Hippocampal formation (tissue), 2 donors: Measurements from ENCODE around the gene NBAS.
A peak's percentile ranks its signal among the peaks of the same experiment; 100 is the strongest.

Source experiments
- DNase-seq, 2 donors: peaks; one replicate each; lab custom pipeline; 2025; lab: John Stamatoyannopoulos, UW

The NBAS gene

DNA sequence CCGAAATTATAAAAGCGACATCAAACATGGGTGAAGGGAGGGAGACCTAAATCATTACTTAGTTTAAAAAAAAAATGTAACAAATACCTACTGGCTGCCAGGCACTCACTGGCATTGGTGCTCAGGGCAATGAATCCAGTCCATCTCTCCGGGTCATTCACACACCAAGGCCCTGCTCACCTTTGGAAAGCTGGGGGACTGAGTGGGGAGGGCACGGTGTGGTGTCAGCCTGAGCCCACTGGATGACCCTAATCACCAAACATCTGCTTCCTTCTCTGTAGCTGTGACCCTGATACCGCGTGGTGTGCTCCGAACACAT, 30.2 kb upstream of the NBAS start:
- DNase-seq, result no peak

- DNase-seq, result peak; percentile 9 to 21
Measured at GRCh38 chr2:15588329-15588919, 27.3 kb upstream of the NBAS start.

DNA sequence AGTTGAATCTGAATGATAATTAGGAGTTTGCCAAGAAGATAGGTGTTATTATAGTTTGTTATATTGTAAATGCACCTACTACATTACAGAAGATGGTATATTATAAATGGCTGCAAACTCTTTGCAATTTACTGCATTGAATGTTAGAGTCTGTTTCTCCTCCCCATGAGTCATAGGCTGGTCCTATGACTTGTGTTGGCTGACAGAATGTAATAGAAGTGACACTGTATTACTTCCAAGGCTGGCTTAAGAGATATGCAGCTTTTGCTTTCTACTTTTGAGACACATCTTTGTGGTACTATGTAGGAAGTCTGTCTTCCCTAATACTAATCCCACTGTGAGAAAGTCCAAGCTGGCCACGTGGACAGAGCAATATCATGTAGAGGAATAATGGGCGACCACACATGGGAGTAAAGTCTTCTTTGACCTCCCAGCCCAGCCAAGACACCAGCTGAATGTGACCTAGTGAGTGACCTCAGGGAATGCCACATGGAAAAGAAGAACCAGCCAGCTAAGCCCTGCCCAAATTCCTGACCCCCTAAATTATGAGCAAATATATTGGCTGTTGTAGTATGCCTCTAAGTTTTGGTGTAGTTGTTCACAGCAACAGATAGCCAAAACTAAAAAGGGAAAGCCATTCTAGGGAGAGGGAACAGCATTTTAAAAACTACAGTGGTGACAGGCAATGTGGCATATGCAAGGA, 23.8 kb upstream of the NBAS start:
- DNase-seq, result no peak

GRCh38 chr2:15584316-15584715, 23.2 kb upstream of the NBAS start:
- DNase-seq, result no peak

- DNase-seq, result no peak
Measured at GRCh38 chr2:15583826-15584225, 22.7 kb upstream of the NBAS start.

DNA sequence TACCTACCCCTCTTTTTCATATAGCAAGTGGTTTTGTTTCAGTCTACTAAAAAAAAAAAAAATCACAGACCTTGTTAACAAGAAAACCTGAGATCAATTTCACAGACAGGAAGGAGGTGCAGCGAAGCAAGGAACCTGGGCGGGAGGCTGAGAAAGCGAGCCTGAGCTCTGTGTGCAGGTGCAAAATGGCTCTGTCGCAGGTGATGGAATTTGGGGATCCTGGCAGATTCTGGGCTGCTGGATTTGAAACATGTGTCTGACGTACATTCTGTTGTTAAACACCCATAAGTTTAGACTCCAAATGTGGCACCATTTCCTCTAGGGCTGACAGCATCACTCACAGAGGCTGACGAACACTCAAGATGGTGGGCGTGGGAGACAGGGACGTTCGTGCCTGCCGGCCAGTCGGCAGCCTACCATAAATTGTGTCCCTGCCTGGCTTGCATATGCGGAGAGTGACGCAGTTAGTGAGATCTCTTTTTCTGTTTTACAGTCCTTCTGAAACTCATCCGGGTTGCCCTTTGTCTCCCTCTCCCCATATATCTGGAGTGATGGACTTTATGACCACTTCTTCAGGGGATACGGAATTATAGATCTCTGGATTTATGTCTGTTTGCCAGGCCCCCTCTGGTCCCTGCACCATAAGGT, 21.7 kb upstream of the NBAS start:
- DNase-seq, result no peak

- DNase-seq, result no peak
Measured at GRCh38 chr2:15580451-15580850, 19.3 kb upstream of the NBAS start.

DNA sequence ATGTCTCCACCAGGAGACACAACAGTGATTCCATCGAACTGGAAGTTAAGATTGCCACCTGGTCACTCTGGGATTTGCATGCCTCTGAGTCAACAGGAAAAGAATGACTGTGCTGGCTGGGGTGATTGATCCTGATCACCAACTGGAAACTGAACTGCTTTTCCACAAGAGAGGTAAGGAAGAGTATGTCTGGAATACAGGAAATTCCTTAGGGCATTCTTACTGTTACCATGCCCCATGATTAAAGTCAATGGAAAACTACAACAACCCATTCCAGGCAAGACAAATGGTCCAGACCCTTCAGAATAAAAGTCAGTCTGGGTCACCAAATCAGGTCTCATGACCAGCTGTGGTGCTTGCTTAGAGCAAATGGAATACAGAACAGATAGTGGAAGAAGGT, 18.5 kb upstream of the NBAS start:
- DNase-seq, result no peak

DNA sequence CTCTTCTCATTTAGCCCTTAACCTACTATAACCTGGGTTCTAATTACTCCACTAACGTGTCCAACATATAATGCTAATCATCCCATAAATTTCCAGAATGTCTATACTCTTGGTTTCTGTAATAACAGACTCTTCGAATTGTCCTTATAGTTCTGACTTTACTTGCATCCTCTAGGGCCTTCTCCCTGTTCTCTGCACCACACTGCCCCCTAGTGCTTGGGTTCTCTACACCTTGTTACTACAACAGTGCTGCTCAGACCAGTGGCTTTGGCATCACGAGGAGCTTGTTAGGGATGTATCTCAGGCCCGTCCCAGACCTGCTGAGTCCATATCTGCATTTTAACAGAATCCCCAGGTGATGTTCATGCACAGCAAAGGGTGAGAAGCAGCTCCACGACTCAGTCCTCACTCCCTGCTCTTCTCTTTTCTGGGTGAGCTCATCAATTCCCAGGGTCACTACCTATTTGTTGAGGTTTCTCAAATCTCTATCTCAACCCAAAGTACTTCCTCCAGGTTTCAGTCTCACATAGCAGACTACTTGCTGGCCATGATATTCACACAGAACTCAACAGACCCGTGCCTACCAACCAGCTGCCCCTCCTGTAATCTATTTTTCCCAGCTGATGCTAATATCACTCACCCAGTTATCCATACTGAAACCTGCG, 16.1 kb upstream of the NBAS start:
- DNase-seq, result peak; percentile 76 to 78

DNA sequence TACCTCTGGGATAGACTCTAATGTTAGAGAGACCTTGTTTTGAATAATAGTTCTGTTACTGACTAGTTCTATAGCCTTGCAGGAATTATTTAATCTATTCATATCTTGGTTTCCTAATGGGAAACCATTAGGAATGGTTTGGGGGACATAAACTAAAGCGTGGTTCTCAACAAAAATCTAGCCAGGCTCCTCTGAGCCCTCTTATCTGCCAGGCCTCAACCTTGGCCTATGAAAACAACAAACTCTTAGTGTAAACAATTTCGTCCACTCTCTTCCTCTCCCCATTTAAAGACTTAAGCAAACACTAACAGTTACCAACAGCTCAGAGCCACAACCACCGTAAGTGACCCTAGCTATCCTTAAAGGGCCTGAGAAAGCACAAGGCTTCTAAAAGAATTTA, 10.6 kb upstream of the NBAS start:
- DNase-seq, result no peak

GRCh38 chr2:15570104-15570503, 9.0 kb upstream of the NBAS start:
- DNase-seq, result no peak

GRCh38 chr2:15568874-15569273, 7.7 kb upstream of the NBAS start:
- DNase-seq, result no peak

DNA sequence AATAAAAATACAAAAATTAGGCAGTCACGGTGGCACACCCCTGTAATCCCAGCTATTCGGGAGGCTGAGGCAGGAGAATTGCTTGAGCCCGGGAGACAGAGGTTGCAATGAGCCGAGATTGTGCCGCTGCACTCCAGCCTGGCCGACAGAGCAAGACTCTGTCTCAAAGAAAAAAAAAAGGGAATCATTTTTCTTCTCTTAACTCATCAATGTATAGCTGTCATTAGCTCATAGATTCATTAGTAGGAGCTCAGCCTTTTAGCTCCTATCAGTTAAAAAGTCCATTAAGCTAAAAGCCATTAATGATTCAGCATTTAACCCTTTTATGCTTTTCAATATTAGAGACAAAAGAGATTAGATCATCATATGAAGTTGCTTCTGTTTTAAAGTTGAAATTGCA, 5.8 kb upstream of the NBAS start:
- DNase-seq, result no peak

DNA sequence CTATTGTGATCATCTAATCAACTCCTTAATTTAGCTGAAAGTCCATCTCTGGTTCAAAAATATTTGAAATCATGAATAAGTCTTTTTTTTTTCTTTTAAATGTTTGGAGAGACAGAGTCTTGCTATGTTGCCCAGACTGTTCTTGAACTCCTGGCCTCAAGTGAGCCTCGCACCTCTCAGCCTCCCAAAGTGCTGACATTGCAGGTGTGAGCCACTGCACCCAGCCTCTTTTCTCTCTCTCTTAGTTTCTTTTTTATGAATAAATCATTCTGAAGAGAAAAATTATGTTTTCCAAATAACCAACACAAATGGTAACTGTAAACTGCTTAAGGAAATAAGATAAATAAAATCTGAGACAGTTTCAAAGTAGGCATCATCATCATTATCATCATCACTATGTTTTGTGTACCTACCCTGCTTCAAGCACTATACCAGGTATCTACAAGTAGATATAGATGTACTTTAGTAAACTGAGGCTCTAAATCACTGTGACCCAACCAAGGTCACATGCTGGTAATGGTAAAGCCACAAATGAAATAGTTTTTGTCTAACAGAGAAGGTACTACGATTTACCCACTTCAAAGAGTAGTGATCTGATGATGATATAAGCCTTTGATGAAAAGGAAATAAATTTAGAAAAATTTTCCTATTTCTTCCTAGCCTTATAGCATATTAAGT, 5.0 kb upstream of the NBAS start:
- no peak for DNase-seq

- DNase-seq, result no peak
Measured at GRCh38 chr2:15565392-15565791, 4.3 kb upstream of the NBAS start.

DNA sequence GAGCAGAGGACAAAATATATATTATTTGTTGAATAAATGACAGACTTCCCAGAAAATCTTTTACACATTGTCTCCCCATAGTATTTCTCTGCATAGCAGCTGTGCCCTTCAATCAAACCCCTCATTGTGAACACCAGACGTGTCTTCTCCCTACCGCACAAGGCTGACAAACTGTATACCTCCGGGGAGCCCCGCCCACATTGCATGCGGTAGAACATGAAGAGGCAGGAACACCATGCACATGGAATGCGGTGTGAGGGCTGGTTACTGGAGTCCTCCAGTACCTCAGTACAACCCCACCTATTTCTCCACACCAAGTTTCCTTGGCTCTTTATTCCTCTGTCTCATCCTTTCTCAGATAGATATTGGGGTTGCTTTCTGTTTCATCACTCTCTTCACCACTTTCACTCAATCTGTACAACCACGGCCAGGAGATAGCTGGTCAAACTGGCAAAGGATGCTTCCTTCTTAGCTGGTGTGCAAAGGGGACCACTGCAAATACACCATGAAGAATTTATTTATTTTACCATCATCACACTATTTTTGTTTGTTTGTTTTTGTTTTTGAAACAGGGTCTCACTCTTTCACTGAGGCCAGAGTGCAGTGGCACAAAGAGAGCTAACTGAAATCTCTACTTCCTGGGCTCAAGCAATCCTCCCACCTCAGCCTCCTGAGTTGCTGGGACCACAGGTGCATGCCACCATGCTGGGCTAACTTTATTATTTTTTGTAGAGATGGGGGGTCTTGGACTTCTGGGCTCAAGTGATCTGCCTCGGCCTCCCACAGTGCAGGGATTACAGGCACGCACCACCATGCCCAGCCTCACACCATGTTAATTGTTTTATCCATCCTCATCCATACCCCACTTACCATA, 2.3 kb upstream of the NBAS start:
- DNase-seq, result no peak

DNA sequence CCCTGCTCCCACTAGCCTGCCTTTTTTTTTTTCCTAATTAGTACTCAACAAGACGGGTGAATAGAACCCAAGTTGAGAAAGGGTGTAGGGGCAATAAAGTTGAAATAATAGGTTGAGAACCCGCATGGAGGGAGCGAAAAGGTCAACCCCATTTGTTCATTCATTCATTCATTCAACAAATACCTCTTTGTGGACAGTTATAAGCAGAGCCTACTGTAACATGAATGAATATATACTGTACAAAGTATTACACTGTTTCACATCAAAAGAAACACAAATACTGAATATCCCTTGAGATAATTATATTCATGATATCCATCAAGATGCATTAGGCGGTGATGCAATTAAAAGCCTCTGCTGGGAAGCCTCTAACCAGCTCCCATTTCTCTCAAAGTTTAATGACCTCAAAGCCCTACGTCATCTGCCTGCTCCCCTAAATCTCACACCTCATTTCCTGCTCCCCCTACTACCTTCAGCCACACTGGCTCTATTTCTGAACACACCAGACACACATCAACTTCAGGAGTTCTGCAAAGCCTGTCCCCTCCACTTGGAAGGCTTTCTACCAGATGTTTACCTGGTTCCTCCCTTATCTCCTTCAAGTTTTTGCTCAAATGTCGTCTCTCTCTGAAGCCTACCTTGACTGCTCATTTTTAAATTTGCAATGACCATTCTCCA, 1.4 kb upstream of the NBAS start:
- DNase-seq, result no peak

DNA sequence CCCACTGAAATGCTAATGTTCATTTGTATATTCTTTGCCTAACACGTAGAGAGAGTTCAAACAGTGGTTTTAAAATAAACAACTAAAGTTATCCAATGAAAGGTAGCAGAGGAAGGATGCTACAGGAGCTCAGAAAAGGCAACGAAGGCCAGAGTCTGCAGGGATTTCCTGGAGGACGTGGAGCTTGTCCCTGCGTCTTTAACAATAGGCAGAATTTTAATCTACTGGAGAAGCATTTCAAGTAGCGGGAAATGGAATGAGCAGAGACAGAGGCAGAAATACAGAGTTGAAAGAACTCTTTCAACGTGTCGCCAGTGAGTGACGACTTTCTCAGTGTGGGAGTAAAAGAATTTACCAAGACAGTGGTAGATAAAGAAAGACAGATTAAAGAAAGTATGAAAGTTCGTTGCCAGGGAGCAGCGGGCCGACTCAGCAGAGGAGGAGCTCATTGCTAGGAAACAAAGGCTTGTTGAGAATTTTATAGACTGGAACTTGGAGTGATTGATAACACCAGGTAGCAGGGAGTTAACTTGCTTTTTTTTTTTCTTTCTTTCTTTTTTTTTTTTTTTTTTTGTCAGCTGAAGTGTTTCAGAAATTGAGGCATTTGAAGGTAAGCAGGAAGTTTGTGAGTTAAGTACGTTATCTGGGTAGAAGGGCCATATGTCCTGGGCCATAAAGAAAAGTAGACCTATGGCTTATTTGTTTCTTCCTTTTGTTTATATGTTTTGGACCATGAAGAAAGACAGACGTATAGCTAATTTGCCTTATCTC, 625 bp upstream of the NBAS start:
- peak; percentile 20 to 81 for DNase-seq

DNA sequence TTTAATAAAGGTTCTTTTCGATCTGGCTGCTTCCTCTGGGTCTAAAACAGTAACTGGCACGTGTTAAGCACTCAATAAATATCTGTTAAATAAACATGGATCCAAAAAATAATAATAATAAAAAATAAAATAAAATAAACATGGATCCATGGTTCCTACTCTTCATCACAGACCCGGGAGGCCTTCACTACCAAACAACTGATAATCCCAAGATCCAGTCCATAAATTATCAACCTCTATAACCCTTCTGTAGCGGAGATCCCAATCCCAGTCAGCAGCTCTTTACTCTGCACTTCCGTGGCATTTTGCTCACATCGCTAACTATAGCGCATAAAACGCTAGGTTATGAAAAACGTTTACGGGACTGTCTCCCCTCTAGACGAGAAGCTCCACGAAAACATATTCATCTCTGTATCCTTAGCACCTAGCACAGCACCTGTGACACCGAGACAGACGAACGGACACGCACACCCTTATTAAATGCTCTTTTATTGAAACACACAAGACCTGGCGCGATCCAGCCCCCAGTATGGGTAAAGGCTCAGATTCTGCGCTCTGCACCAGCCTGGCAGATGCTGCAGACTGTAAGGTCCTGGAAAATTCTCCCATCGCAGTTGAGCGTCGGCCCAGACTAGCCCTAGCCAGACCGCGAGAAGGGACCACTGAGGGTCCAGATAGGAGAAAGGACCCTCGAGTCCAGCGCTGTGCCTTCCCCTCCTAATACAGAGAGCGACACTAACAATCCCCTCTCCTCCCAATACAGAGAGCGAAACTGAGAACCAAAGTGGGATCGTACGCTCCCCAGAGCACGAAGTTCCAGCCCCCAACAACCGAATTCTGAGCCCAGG, 770 bp downstream of the NBAS start:
- DNase-seq, result no peak
